Upper lobe of left lung (tissue), 4 donors: ENCODE data around the gene STK4.

Experiments used
- POLR2A ChIP-seq, 4 donors: fragments of 450-650 bp; IDR thresholded peaks; one replicate each; pipeline ENCODE4 v1.5.1; 2016 to 2017; ENCODE audit warnings: antibody characterized with exemption in 4 of 4, mild to moderate bottlenecking in 2 of 4
- TF ChIP-seq, protein P1 (sequence below), 6 experiments: fragments of 450-650 bp in 4 of 6; fragments of 200-600 bp in 2 of 6; sonication (generic) in 2 of 6; IDR thresholded peaks; one replicate each; pipeline ENCODE4 v1.5.1; 2016 to 2019; ENCODE audit warnings: antibody characterized with exemption in 6 of 6

DNA sequence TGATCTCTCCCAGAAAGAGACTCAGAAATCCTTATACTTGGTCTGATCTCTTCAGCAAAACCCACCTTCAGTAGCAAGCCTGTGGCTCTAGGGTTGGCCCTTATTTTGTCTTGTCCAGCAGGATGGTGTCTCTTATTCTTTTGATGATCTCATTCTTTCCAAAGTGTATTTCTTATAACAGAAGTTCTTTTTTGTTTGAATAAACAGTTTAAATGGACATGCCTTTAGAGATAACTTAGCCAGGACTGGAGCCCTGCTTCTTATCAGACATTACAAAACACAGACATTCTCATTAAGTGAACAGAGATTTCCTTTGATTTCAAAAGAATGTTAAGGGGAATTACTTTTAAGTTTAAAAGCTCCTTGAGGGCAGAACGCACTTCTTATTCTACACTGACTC, 102.9 kb downstream of the STK4 start:
- TF ChIP-seq, protein P1, sequence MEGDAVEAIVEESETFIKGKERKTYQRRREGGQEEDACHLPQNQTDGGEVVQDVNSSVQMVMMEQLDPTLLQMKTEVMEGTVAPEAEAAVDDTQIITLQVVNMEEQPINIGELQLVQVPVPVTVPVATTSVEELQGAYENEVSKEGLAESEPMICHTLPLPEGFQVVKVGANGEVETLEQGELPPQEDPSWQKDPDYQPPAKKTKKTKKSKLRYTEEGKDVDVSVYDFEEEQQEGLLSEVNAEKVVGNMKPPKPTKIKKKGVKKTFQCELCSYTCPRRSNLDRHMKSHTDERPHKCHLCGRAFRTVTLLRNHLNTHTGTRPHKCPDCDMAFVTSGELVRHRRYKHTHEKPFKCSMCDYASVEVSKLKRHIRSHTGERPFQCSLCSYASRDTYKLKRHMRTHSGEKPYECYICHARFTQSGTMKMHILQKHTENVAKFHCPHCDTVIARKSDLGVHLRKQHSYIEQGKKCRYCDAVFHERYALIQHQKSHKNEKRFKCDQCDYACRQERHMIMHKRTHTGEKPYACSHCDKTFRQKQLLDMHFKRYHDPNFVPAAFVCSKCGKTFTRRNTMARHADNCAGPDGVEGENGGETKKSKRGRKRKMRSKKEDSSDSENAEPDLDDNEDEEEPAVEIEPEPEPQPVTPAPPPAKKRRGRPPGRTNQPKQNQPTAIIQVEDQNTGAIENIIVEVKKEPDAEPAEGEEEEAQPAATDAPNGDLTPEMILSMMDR (IDR thresholded peaks at IDR 0.05) = no peak
- no peak for TF ChIP-seq POLR2A (IDR thresholded peaks at IDR 0.05)
